HG03045 (cell line): ENCODE data around the gene LHFPL3.
"Not testable (repeated sequence)": the region's sequence is repeated elsewhere in the genome, so short reads cannot be mapped to it uniquely, and the experiment has no call there.

Experiments used
- ATAC-seq: cut with Tn5 transposase; IDR thresholded peaks from one replicate; pipeline ENCODE4 v1.9.1; 2021; ENCODE audit warnings: mild to moderate bottlenecking, moderate library complexity; ENCODE audit not compliant: unreplicated experiment

LHFPL3 gene

GRCh38 chr7:104563350-104563901, 235.0 kb downstream of the LHFPL3 start:
- ATAC-seq, result not testable (repeated sequence)

GRCh38 chr7:104569751-104570150, 241.3 kb downstream of the LHFPL3 start:
- no peak for ATAC-seq

DNA sequence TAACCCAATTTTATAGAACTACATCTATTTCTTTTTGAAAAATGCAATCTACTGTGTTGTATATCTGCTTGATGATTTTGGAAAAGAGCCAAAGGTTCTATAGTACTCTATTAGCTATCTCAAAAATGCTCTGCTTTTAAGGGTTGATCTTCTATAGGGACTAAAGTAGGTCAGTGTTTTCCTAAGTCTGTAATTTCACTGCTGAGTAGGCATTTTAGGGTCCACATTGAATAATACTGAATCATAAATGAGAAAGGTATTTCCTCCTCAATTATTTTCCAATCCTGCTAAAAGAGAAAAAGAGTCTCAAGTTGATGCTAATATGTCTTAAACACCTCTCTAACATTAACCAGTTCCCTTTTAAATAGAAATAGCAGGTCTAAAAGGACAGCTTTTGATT, 244.2 kb downstream of the LHFPL3 start:
- no peak for ATAC-seq

DNA sequence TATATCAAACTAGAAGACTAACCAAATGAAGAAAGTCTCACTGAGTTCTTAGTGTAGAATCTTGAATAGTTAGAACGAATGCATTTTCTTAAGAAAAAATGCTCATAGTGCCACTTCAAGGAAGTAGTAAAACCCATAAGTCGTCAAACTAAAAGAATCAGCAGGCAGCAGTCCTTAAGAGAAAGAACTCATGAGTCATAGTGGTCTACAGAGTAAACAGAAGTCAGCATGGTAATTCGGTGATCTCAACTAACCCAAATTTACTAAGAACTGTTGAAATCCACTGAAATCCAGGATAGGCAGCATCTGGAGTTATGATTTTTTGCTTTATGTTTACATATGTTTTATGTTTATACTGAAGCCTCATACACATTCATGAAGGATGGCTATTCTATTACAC, 256.2 kb downstream of the LHFPL3 start:
- ATAC-seq, result no peak

- not testable (repeated sequence) for ATAC-seq
These were observed 267.2 kb downstream of the LHFPL3 start for GRCh38 chr7:104595591-104595990.

GRCh38 chr7:104603957-104604356, 275.6 kb downstream of the LHFPL3 start:
- no peak for ATAC-seq

DNA sequence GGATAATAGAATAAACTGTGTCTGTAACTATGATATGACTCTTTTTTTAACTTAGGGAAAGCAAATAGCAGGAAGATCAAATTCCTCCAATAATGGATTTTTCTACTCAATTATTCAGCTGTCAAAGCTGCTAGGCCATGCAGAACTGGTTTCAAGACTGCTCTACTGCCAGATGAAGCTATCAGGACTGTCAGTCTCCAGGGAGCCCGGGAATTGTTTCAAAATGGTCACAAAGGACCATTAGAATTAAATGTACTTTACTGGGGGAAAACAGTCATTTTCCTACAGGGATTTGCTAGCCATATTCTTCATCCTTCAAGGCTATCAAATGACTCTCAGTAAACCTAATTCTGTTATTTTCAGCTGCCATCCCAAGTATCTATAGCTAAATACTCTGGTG, 276.3 kb downstream of the LHFPL3 start:
- no peak for ATAC-seq

DNA sequence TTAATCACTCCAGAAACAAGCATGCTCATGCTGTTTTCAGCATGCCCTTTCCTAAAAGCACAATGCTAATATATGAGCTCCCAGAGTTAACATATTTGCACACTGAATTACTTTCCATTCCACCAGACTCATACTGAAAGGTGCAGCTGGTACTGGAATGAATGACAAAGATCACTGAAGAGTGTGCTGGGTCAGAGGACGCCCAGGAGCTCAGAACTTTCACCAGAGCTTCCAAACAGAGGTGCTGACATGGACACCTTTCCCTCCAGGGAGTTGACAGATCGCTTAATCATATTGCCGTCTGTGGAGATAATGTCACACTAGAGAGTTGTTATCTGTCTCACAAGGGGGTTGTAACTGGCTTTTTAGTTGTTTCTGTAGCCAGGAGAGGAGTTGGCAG, 292.9 kb downstream of the LHFPL3 start:
- peak; percentile 60 for ATAC-seq

GRCh38 chr7:104625956-104626355, 297.6 kb downstream of the LHFPL3 start:
- no peak for ATAC-seq

DNA sequence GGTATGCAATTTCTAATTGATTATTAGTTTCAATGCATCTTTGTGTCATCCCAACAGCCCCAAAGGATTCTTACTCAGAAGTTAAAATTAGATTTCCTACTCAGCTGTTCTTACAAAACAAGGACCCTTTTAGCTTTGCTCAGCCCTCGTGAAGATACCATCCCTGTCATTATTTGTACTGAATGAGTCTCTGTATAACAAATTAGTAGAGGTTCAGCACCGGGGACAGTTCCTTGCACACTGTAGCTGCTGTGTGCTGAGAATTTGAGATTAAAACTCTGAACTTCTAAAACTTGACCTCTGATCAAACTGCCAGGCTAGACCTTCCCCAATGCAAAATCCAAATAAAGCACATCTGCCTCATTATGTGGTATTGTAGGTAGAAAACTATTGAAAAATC, 299.1 kb downstream of the LHFPL3 start:
- no peak for ATAC-seq

GRCh38 chr7:104628017-104628416, 299.6 kb downstream of the LHFPL3 start:
- ATAC-seq, result no peak

GRCh38 chr7:104629408-104629807, 301.0 kb downstream of the LHFPL3 start:
- ATAC-seq, result no peak

DNA sequence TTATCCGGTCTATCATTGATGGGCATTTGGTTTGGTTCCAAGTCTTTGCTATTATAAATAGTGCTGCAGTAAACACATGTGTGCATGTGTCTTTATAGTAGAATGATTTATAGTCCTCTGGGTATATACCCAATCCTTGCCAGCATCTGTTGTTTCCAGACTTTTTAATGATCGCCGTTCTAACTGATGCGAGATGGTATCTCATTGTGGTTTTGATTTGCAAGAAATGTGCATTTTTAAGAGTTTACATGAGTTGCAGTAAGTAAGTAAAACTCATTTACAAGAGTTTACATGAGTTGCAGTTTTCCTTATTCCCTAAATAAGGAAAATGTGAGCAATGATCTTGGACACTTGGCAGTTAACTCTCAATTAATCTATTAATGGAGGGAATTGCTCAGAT, 312.1 kb downstream of the LHFPL3 start:
- ATAC-seq, result no peak

DNA sequence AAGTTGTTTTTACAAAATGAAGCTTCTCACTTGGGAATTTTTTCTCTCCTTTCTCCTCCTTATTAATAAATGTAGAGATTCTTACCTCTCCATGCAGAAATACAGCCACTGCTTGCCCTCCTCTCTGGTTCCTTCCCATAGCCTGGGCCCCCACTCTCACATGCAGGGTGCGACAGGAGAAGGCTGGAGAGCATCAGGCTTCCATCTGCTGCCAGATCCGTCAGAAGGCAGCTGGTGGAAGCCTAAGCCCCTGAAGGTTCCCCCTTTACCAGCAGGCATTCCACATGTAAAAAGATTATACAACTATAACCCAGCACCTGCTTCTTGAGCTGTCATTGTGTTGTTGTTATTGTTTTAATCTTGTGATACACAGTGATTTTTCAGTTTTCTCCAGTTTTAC, 314.2 kb downstream of the LHFPL3 start:
- ATAC-seq, result no peak

DNA sequence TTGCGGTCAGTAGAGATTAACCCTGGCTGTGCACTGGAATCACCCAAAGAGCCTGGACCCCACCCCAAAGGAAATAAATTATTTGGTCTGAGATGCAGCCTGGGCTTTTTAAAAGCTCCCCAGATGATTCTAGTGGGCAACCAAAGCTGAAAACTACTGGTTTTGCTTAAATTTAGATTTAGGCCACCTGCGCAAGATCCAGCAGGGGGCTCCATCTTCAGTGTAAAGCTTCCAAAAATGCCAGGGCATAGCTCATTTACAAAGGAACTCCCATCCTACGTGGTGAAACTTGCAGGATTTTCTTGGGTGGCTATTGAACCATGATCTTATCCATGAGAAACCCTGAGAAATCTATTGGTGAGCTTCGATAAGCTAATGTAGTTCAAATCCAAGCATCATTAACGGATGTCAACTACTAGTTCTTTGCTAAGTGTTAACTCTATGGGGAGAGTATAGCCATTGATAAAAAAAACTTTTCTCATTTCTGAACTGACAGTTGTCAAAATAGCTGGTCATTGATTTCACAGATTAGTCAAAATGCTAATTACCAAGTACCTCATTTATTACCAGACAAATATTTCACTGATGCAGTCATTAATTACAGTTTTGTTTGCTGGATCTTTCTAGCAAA, 315.3 kb downstream of the LHFPL3 start:
- ATAC-seq, result no peak

DNA sequence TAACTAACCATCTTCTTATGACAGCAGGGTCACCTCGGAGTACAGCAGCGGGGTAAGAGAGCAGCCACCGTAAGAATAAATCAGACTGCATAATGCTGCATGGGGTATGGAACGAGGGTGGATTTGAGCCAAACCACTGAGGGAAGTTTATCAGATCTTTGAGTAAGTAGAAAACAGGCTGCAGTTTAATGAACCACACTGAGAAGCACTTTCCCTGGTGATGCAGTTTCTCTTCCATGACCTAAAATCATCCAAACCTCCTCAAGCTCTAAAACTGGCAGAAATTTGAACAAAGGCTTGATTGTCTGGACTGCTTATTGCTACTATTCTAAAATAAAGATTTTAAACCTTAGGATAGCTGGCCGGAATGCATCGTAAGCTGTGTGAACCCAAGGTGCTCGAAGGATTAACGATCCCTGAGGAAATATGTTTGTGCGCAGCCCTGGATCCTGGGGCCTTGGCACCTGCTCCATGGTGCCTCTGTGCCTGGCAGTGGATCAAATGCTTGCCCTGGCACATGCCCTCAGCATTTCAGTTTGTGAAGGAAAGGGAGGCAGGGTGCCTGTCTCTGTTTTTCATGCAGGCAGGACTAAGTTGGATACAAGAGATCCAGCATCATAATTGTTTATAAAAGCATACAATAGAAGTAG, 322.7 kb downstream of the LHFPL3 start:
- ATAC-seq, result no peak

GRCh38 chr7:104652434-104652833, 324.0 kb downstream of the LHFPL3 start:
- no peak for ATAC-seq

DNA sequence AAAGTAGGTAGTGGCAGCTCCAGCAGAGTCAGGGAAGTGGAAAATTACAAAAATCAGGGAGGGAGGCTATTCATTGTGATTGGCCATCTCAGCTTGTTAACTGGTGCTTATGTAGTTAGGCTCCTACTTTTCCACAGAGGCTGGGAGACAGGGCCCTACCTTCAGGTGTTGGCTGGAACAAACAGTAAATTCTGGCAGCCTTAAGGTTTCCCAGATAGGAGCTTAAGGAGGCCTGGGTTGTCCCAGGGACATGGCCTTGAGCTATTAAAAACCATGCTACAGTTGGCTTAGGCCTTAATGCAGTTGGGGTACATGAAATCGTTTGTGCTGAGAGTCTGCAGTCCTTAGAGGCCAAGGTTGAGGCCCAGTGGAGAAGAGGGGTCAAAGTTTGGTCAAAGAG, 324.5 kb downstream of the LHFPL3 start:
- no peak for ATAC-seq

DNA sequence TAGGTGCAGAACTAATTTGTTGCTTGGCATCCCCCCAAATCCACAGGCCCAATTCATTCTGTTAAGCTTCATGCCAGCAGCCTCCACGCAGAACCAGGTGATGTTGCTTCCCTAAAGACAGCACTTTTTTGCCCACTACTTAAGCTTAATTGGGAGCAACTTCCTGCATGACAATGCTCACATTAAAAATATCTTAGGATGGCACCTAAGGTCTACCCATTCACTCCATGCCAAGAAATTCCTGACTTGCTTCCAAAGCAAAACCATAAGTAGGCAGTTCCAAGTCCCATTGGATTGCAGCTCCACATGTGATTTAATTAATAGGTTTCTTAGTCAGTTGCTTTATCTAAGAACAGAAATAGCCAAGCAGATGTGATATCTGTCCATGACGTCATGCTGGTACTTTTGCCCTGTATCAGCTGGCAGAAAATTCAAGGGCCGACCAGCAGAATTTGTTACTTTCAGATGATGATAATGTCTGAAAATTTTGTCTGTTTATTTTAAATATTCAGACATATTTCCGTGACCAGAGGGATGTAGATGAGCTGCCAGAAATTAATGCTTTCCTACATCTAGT, 325.5 kb downstream of the LHFPL3 start:
- no peak for ATAC-seq

- ATAC-seq, result no peak
These were observed 327.2 kb downstream of the LHFPL3 start for GRCh38 chr7:104655592-104655991.

GRCh38 chr7:104656467-104656866, 328.1 kb downstream of the LHFPL3 start:
- no peak for ATAC-seq

- ATAC-seq, result no peak
These were observed 328.7 kb downstream of the LHFPL3 start for GRCh38 chr7:104657134-104657533.
